ENCODE data around the gene MAP4K3. TPM values are rescaled to one million over a fixed set of nuclear protein-coding genes. Genes with fewer than 3 reads are reported as not detected.
"Not testable (repeated sequence)": the region's sequence is repeated elsewhere in the genome, so short reads cannot be mapped to it uniquely, and the experiment has no call there.

The MAP4K3 gene
- total RNA-seq, 6 donors from 2014 or later, result 29.8 to 83.6 (median 51.1) TPM

DNA sequence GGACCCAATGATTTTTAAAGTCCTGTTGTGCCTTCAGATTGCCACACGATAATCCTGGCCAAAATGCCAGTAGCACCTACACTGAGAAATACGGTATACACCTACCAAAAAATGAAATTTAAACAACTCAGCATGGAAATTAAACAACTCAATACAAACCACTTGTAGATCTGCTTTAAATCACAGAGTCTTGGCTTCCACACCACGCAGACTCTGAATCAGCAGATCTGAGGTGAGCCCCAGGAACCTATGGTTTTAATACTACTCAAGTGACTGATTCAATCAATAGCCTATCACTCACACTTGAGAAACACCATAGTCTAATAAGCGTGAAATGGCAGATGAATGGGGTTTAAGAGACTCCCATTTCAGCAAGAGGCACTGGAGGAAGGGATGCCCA, 46.9 kb downstream of the MAP4K3 start:
- WGBS, 2 donors, result 75 to 87% methylated on average over 4 of the region's 4 CpGs
- H3K9me3 ChIP-seq, result no peaks in the 10 kb centered on the region
- TF ChIP-seq EP300 (IDR thresholded peaks at IDR 0.05) (no peak), POLR2A (IDR thresholded peaks at IDR 0.05) (no peak), POLR2AphosphoS5 (IDR thresholded peaks at IDR 0.05) (no peak)
- TF ChIP-seq, protein P1, sequence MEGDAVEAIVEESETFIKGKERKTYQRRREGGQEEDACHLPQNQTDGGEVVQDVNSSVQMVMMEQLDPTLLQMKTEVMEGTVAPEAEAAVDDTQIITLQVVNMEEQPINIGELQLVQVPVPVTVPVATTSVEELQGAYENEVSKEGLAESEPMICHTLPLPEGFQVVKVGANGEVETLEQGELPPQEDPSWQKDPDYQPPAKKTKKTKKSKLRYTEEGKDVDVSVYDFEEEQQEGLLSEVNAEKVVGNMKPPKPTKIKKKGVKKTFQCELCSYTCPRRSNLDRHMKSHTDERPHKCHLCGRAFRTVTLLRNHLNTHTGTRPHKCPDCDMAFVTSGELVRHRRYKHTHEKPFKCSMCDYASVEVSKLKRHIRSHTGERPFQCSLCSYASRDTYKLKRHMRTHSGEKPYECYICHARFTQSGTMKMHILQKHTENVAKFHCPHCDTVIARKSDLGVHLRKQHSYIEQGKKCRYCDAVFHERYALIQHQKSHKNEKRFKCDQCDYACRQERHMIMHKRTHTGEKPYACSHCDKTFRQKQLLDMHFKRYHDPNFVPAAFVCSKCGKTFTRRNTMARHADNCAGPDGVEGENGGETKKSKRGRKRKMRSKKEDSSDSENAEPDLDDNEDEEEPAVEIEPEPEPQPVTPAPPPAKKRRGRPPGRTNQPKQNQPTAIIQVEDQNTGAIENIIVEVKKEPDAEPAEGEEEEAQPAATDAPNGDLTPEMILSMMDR (IDR thresholded peaks at IDR 0.05), result no peak
- H3K27me3 ChIP-seq, result no peaks in the 10 kb centered on the region
- no peak overlapping the region for H3K4me3 ChIP-seq
- no peaks in the 10 kb centered on the region for H3K36me3 ChIP-seq
- ATAC-seq (ENCODE audit: low FRiP score in 2 of 2) (no peak), DNase-seq (no peak)
- H3K4me1 ChIP-seq, result peaks cover 0 to 7% (median 3%) of the 10 kb centered on the region in 4 donors
- H3K27ac ChIP-seq, result no peak overlapping the region

GRCh38 chr2:39386064-39386463, 51.0 kb downstream of the MAP4K3 start:
- DNase-seq, result no peak
- no peaks in the 10 kb centered on the region for H3K36me3 ChIP-seq
- TF ChIP-seq POLR2AphosphoS5 (IDR thresholded peaks at IDR 0.05) (no peak), EP300 (IDR thresholded peaks at IDR 0.05) (no peak), POLR2A (IDR thresholded peaks at IDR 0.05) (no peak)
- TF ChIP-seq, protein P1 (IDR thresholded peaks at IDR 0.05), result no peak
- no peak for ATAC-seq (ENCODE audit: low FRiP score in 2 of 2)
- H3K4me3 ChIP-seq, result no peak overlapping the region
- no peaks in the 10 kb centered on the region for H3K9me3 ChIP-seq
- H3K27me3 ChIP-seq, result no peaks in the 10 kb centered on the region
- H3K4me1 ChIP-seq, result peaks cover 3 to 12% (median 6%) of the 10 kb centered on the region in 4 donors
- H3K27ac ChIP-seq, result no peak overlapping the region

DNA sequence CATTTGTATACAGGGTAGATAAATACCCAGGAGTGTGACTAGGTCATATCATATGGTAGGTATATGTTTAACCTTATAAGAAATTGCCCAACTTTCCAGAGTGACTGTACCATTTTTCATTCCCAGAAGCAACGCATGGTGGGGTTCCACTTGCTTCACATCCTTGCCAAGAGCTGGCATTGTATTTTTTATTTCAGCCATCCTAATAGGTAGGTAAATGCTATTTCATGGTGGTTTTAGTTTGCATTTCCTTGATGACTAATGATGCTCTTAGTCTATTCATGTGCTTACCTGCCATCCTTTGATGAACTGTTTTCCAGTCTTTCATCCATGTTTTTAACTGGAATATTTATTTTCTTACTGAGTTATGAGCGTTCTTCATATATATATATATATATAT, 51.9 kb downstream of the MAP4K3 start:
- H3K4me3 ChIP-seq, result no peak overlapping the region
- ATAC-seq (ENCODE audit: low FRiP score in 2 of 2) (no peak), DNase-seq (no peak)
- H3K27me3 ChIP-seq, result no peaks in the 10 kb centered on the region
- TF ChIP-seq, protein P1 (IDR thresholded peaks at IDR 0.05), result no peak
- TF ChIP-seq POLR2A (IDR thresholded peaks at IDR 0.05) (no peak), EP300 (IDR thresholded peaks at IDR 0.05) (no peak), POLR2AphosphoS5 (IDR thresholded peaks at IDR 0.05) (no peak)
- WGBS, 2 donors, result 93 to 100% methylated on average over 2 of the region's 2 CpGs
- H3K36me3 ChIP-seq, result no peaks in the 10 kb centered on the region
- no peaks in the 10 kb centered on the region for H3K9me3 ChIP-seq
- no peak overlapping the region for H3K27ac ChIP-seq
- H3K4me1 ChIP-seq, result peaks cover 11 to 21% (median 15%) of the 10 kb centered on the region in 4 donors

DNA sequence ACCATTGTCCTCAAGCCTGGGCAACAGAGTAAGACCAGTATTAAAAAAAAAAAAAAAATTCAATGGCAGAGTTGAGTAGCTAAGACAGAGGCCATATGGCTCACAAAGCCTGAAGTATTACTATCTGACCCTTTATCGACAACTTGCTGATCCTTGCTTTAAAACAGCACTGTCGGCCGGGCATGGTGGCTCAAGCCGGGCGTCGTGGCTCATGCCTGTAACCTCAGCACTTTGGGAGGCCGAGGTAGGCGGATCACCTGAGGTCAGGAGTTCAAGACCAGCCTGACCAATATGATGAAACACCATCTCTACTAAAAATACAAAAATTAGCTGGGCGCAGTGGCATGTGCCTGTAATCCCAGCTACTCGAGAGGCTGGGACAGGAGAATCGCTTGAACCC, 53.0 kb downstream of the MAP4K3 start:
- not testable (repeated sequence) for ATAC-seq (ENCODE audit: low FRiP score in 2 of 2); H3K9me3 ChIP-seq; H3K36me3 ChIP-seq; H3K4me3 ChIP-seq; H3K27ac ChIP-seq; H3K27me3 ChIP-seq
- DNase-seq, result peak in 1 of 2 donors; percentile 45
- peaks cover 15 to 30% (median 24%) of the 10 kb centered on the region in 4 donors for H3K4me1 ChIP-seq
- WGBS, 2 donors, result 96 to 97% methylated on average over 11 of the region's 11 CpGs

DNA sequence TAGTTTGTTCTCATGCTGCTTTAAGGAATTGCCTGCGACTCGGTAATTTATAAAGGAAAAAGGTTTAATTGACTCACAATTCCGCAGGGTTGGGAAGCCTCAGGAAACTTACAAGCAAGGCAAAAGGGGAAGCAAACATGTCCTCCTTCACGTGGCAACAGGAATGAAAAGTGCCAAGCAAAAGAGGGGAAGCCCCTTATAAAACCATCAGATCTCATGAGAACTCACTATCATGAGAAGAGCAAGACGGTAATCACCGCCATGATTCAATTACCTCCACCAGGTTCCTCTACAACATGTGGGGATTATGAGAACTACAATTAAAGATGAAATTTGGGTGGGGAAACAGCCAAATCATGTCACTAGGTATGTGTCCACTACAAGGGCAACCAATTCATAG, 53.9 kb downstream of the MAP4K3 start:
- no peaks in the 10 kb centered on the region for H3K9me3 ChIP-seq
- ATAC-seq (ENCODE audit: low FRiP score in 2 of 2) (no peak), DNase-seq (no peak)
- H3K4me1 ChIP-seq, result peaks cover 15 to 26% (median 23%) of the 10 kb centered on the region in 4 donors
- H3K27ac ChIP-seq, result peak overlapping the region in 1 of 4 donors; percentile 39
- no peak for TF ChIP-seq POLR2AphosphoS5 (IDR thresholded peaks at IDR 0.05)
- TF ChIP-seq EP300 (IDR thresholded peaks at IDR 0.05), result no peak
- TF ChIP-seq, protein P1 (IDR thresholded peaks at IDR 0.05), result no peak
- TF ChIP-seq POLR2A (IDR thresholded peaks at IDR 0.05), result no peak
- no peaks in the 10 kb centered on the region for H3K27me3 ChIP-seq
- WGBS, 2 donors, result 81 to 94% methylated on average over 6 of the region's 6 CpGs
- H3K4me3 ChIP-seq, result no peak overlapping the region
- H3K36me3 ChIP-seq, result no peaks in the 10 kb centered on the region

All from upper lobe of left lung (tissue), 6 donors.